NCI-H2196 treated with DMSO at 0.1 percent for 48 hours (cell line): ENCODE measurements around the gene FRMD1.
"Not testable (repeated sequence)": the region's sequence is repeated elsewhere in the genome, so short reads cannot be mapped to it uniquely, and the experiment has no call there.

Experiments
- DNase-seq: peaks from one replicate; lab custom pipeline; 2025; ENCODE audit not compliant: unreplicated experiment; lab: John Stamatoyannopoulos, UW

Gene FRMD1

DNA sequence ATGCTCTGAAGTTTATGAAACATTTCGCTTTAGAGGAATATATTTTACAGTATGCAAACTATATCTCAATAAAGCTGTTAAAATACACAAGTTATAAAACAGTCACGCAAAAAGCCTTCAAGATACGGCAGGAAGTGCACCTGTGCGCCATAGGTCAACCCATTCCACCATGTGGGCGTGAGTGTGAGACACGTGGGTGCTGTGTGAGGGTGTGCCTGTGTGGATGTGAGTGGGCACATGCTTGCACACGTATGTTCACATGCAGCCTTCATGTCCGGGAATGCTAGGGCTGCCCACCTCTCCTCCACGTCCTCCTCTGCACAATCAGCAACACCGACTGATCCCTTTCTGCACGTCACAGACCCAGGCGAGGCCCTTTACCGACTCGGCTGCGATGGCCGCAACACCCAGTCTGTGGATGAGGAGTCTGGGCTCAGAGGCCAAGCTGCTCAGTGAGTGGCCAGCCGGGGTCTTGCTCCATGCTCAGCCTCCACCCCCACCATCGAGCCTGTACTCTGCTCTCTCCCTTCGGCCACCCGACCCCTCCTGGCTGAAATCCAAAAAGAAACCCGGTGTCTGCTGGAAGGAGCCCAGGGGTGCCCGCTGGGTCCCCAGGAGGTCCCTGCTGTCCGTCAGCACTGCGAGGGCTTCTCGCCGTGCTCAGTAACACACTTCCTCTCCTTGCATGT lies 3.0 kb upstream of the FRMD1 start:
- no peak for DNase-seq

DNA sequence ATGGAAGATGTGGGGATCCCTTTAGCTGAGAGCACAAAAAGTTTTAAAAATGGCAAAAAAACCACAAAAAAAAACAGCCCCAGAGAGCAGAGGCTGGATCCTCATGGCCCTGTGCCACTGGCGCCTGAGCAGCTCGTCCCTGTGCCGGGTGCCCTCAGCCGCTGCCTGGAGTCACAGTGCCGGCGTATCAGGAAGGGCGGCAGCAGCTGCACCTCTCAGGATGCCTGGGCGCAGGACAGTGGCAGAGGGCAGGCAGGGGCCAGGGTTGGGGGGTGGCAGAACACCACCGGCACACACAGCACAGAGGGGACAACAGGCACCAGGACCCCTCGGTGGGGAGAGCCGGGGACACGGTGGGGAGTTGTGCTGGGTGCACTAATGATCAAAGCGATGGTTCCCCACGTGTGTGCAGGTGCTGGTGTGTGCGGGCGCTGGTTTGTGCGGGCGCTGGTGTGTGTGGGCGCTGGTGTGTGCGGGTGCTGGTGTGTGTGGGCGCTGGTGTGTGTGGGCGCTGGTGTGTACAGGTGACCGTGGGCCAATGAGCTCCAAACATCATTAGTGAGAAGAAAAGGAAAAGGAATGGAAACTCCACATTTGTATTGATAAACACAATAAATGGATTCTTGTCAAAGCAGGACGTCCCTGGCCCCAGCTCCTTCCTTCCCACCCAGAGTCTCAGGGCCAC lies 1.5 kb upstream of the FRMD1 start:
- no peak for DNase-seq

DNA sequence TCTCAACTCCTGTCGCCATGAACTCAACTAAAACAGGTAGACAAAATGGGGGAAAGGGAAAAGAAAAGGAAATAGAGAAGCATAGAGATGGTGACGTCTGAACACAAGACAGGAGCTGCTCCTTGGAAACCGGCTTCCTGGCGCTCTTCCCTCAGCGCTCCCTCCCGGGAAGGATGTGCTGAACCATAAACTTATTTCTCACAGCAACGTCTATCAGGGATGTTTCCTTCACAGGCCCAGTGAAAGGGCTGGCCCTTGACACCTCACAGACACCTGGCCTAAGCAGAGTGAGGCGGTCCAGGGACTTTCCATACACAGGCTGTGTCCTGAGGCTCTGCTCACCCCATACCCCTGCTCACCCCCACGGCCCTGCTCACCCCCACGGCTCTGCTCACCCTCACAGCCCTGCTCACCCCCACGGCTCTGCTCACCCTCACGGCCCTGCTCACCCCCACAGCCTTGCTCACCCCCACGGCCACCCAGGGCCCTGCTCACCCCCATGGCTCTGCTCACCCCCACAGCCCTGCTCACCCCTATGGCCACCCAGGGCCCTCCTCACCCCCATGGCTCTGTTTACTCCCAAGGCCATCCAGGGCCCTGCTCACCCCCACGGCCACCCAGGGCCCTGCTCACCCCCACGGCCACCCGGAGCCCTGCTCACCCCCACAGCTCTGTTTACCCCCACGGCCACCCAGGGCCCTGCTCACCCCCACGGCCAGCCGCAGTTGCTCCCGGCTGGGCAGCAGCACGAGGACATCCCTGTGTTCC lies 653 bp downstream of the FRMD1 start:
- DNase-seq, result no peak

DNA sequence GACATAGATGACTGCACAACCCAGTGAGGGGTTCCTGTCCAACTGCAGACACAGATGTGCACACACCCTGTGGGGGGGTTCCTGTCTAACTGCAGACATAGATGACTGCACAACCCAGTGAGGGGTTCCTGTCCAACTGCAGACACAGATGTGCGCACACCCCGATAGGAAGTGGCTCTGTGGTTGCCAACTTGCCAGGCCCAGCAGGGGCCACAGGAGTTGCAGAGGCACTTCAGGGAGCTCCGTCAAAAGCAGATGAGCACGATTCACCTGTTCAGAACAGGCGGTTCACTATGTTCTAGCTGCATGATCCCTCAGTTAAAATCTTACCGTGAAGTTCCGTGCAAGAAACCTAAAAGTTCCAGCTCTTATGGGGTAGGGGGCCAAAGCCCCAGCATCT lies 1.6 kb downstream of the FRMD1 start:
- DNase-seq, result not testable (repeated sequence)

DNA sequence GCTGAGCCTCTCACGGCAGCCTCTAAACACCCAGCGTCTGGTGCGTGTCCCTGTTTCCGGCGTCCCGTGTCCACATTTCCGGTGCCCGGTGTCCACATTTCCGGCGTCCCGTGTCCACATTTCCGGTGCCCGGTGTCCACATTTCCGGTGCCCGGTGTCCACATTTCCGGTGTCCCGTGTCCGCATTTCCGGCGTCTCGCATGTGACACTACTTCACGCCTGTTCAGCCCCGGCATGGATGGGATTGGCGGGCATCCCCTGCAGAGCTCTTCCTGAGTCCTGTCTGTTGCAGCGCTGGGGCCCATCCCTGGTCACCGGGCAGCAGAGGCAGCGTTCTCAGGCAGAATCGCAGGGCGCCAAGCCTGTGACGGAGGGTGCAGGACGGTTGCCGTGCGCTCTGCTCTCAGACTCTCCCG lies 3.2 kb downstream of the FRMD1 start:
- no peak for DNase-seq

DNA sequence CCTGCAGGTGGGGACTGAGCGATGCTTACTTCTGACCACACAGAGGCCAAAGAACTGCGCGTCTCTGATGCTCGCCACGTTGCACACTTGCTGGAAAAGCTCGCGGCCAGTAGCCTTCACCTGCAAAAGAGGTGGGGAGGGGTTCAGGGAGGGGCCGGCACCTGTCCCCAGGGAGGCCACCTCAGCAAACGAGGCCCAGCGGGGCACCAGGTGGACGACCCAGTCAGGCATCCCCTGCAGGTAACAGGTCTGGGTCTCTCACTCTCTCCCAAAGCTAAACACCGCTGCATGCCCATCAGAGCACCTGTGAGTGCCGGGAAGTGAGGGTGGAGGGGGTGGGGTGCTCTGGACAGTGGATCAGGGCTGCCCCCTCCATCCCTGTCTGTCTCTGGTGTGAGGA lies 3.8 kb downstream of the FRMD1 start:
- DNase-seq, result no peak

DNA sequence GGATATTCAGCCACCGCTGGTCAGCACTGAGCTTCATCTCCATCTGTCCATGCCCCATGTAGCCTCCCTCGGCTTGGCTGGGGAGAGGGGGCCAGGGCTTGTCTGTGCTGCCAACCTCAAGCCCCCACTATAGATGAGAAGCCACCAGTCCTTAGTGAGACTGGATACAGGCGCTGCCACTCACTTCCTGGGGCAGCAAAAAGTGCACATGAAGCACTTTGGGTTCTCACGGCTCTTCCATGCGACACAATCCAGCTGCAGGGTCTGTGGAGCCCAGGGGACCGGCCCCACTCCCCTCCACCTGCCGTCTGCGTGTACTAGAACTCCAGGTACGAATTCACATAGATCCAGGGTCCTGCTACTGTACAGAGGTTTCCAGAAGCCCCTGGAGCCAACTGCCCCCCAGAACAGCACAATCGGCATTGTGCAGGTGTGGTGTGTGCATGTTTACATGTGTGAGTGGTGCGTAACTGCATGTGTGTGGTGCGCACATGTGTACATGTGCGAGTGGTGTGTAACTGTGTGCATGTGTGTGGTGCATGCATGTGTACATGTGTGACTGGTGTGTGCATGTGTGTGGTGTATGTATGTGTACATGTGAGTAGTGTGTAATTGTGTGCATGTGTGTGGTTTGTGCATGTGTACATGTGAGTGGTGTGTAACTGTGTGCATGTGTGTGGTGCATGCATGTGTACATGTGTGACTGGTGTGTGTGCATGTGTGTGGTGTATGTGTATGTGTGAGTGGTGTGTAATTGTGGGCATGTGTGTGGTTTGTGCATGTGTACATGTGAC lies 4.9 kb downstream of the FRMD1 start:
- no peak for DNase-seq

DNA sequence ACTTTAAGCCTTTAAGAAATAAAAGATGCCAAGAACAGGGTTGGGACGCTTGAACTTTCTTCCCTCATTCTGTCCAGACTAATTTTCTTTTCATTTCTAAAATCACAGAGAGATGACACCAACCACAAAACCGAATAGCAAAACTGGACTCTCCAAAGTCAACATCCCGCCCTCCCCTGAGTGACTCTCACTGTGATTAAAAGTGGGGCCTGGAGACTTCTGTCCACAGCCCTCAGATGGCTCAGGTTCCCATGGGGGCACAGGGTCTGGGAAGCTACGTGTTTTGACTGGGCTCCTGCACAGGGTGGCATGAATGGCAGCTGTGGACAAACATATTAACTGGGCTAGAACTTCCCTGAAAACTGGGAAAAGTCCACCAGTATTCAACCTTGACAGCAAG lies 6.3 kb downstream of the FRMD1 start:
- no peak for DNase-seq

DNA sequence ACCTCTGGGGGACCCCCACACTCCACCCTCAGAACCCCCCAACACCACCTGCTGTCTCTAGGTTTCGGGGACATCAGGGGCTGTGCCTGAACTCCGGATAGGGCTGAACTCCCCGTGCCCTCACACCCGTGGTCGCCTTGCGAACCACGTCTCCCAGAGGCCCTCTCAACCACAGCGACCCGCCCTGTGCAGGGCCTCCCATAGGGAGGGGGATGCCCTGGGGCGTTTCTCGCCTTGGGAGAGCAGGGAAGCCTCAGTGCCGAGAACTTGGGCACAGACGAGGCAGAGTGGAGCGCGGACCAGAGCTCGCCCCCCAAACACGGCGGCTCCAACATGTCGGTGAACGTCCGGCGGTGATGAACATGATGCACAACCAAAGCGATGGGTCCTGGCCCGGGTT lies 6.8 kb downstream of the FRMD1 start:
- DNase-seq, result no peak

DNA sequence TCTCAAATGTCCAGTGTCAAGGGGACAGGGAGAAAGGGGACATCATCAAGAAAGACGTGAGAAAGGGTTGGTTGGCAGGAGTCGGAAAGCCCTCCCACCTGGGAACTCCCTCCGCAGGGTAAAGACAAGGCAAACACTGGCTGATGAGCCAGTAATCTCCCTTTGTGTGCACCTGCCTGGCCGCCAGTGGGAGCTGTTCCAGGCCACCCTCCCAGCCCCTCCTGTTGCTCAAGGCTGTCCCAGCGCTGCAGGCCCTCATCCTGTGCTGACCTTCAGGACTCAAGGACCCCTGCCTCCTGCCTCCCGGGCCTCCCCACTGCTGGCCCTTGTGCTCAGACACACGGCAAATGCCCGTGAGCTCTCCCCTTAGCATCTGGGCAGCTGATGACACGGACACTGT lies 7.4 kb downstream of the FRMD1 start:
- DNase-seq, result no peak

DNA sequence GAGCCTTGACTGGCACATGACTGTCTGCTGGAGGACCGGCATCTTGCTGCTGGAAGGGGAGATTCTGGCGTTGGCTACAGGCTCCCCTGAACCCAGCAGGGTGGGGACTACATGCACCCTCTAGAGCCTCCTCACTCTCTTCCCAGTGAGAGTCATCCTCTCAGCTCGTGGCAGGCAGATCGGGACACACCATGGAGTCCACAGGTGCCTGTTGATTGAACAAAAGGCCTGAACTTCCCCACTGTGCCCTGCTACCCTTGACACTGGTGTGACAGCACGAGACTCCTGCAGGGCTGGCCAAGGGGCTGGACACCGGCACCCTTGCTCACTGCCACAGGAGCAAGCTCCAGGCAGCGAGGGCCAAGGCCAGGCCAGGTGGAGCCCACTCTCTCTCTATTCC lies 8.2 kb downstream of the FRMD1 start:
- no peak for DNase-seq

DNA sequence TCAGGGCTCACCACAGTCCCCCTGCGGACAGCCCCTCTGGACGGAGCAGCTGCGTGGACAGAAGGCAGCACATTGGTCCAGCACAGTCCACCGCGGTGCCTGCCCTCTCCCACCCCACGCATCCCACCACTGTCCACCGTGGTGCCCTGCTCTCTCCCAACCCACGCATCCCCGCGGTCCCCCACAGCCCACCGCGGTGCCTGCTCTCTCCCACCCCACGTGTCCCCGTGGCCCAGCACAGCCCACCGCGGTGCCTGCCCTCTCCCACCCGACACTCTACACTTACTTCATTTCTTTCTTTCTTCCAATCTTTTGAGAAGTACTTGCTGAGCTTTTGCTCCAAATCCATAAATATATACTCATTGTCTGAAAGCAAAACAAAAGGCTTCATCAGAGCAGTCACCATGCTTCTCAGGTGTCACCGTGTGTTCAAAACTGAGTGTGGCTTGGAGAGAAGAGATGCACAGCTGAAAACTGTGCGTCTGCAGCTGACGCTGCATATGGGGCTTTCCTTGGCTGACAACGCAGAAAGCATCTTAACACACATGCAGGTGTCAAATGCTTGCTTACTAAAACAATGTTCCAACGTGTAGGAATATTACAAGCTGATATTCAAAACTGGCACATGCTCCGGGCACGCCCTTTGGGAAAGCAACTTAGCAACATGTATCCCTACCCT lies 11.8 kb downstream of the FRMD1 start:
- DNase-seq, result no peak

DNA sequence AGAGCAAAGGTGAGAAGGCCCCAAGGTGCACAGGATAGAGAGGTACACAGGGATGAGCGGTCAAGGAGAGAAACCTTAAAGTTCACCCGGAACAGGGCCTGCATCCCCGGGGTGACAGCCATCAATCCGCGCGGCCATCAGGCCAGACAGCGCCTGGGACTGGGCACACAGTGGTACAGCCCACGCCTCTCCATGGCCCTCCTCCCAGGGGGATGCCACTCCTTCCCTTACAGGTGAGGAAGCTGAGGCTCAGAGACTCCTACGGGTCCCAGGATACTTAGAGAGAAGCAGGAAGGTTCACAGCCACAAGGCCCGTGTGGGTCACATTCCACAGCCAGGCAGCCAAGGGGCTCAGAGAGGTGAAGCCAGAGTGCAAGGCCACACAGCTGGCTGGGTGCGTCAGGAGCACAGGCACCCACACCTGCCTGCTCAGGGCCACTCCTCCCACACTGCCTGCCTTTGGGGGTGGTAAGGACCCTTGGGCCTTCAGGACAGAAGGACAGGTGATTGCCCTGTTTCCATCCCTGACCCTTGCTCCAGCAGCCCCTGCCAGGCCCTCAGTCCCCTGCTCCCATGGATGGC lies 14.7 kb downstream of the FRMD1 start:
- DNase-seq, result no peak

DNA sequence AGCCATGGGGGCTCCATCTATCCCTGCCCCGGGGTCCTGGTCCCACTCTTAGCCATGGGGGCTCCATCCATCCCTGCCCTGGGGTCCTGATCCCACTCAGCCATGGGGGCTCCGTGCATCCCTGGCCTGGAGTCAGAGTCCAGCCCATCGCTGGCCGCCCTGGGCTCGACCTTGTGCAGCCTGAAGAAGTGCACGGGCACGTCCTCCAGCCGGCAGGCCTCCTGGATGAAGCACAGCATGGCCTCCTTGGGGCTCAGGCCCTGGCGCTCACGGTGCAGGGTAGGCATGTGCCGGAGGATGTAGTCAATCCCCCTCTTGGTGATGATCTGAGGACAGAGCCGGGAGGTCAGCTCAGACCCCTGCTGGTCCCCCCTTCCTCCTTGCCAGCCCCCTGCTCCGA lies 15.6 kb downstream of the FRMD1 start:
- DNase-seq, result no peak

DNA sequence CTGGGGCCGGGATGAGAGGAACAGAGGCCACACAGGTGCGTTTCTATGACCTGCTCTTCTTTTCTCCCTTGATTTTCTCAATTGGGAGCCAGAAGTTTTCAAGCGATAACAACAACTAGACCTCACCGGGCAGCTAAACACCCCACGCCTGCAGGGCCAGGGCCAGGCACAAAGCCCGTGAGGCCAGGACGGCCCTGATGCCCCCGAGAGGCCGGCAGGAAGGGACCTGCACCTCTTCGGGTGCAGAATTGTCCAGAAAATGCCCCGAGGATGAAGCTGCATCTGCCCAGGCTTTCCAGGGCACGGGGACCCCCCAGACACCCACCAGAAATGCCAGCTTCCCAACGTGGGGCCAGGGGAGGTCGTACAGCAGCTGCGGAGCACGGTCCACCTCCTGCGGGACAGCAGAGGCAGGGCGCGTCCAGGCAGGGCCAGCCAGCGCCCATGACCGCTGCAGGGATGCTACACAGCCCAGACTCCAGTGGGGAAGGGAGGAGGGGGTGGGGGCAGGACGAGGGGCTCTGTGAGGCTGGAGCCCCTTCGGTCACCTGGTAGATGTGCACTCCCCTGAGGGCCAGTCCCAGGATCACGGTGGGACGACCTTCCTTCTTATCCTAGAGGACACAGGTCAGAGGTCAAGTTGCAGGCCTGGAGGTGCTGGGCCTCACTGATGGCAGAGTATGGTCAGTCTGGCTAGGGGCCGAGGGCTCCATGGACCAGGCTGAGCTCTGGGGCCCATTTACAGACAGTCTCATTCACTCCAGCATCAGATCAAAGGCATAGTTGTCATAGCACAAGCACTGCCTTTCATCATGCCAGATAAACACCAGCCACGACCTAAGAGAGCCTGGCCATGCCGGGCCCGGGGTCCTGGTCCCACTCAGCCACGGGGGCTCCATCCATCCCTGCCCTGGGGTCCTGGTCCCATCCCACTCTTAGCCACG lies 16.4 kb downstream of the FRMD1 start:
- DNase-seq, result no peak

DNA sequence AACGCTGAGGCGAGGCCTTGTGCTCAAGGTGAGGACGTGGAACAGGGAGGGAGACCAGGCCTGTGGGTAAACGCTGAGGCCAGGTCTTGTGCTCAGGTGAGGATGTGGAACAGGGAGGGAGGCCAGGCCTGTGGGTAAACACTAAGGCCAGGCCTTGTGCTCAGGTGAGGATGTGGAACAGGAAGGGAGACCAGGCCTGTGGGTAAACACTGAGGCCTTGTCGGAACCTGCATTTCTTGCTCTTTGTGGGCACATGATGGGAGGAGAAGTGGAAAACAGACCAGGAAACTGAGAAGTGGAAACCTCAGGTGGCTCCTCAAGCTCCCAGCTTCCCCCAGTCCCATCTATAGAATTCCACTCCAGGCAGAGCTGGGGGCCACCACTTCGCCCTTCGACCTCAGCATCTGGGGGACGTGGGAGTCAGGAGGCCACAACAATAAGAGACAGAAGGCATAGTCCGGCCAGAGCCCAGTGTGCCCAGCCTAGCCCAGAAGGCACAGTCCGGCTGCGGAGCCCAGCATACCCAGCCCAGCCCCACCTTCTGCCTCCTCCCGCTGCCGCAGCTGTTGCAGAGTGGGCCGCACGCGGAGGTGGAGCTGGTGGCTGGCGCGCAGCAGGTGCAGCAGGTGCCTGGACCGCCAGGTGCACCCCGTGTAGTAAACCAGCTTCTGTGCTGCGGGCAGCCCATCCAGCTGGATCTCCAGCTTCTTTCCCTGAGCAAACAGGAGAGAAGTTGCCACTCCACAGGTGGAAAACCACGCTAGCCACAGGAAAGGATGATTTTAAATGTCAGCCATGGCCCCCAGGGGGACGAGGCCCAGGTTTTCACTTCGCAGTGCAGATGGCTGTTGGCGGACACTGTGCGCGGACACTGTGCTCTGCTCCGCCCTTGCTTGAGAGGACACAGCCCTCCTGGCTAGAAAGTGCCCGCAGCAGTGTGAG lies 17.5 kb downstream of the FRMD1 start:
- peak; percentile 52 for DNase-seq

DNA sequence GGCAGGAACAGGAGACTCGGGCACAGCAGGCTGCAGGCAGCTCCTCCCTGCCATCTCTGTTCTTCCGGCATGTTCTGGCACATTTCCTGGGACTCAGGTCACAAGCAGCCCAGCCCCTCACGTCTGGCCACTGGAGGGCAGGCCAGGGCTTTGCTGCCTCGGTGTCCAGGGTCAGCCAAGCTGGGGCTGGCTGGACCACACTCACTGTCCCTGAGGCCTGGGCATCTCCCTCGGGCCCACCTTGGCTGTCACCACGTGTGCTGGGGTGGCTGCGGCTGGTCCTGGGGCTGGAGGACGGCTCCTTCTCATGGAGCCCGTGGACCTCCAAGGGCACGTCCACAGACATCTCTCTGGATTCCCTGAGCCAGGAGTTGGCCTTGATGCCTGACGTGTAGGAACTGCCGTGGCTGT lies 18.5 kb downstream of the FRMD1 start:
- peak; percentile 61 for DNase-seq
